Endothelial cell of umbilical vein (primary cell): ENCODE measurements around the gene CYP2F1. TPM values are rescaled to one million over a fixed set of nuclear protein-coding genes. Genes with fewer than 3 reads are reported as not detected.

Source experiments
- BruUV-seq: library from RNA; stranded (reverse); fragments of 400-500 nt; replicated peaks from 2 replicates; lab custom pipeline; 2021; lab: Mats Ljungman, UMichigan
- CTCF ChIA-PET: fragments of 300-600, 350-600 bp; sonication (Branson Sonifier 250); formaldehyde crosslinking; loops from one replicate; lab custom pipeline; 2021; ENCODE audit warnings: antibody characterized with exemption, inconsistent platforms; lab: Charles Lee
- POLR2A ChIA-PET: fragments of 300-600, 350-600 bp; sonication (Branson Sonifier 250); formaldehyde crosslinking; loops from one replicate; lab custom pipeline; 2021; ENCODE audit warnings: antibody characterized with exemption, inconsistent platforms; lab: Charles Lee
- DNase-seq: peaks from one replicate; pipeline ENCODE4 v3.0.0-alpha.2; 2011; ENCODE audit warnings: low read depth, low spot score
- FAIRE-seq: peaks from 2 replicates; lab custom pipeline; 2011; peaks lifted over from hg19 to GRCh38; lab: Jason Lieb, UNC
- H2AFZ ChIP-seq: 2 replicates; pipeline ENCODE4 v1.6.0; 2012; ENCODE audit warnings: low read depth, low read length, control low read depth, inconsistent platforms
- H3K27ac ChIP-seq: 2 replicates; pipeline ENCODE4 v1.5.1; 2011; ENCODE audit warnings: low read depth, mild to moderate bottlenecking, control low read depth, low read length, moderate library complexity; ENCODE audit not compliant: insufficient read depth
- H3K27me3 ChIP-seq, 2 experiments: 2 replicates each; pipeline versions ENCODE4 v1.6.0 to v1.6.1; 2011; ENCODE audit warnings: low read length in 2 of 2, mixed read lengths in 1 of 2; ENCODE audit not compliant: control insufficient read depth in 2 of 2, insufficient read depth in 2 of 2
- H3K36me3 ChIP-seq, 2 experiments: 2 replicates in 1 of 2; 3 replicates in 1 of 2; pipeline ENCODE4 v1.5.1; 2011; ENCODE audit warnings: low read length in 2 of 2, mild to moderate bottlenecking in 1 of 2, moderate library complexity in 1 of 2; ENCODE audit not compliant: control insufficient read depth in 2 of 2, insufficient read depth in 2 of 2; ENCODE audit errors: extremely low read depth in 1 of 2
- H3K4me1 ChIP-seq: 3 replicates; pipeline ENCODE4 v1.5.1; 2011; ENCODE audit warnings: mild to moderate bottlenecking, low read length; ENCODE audit not compliant: control insufficient read depth, insufficient read depth; ENCODE audit errors: extremely low read depth
- H3K4me2 ChIP-seq: 2 replicates; pipeline ENCODE4 v1.6.1; 2011; ENCODE audit warnings: low read length, control low read depth, mixed read lengths; ENCODE audit not compliant: insufficient read depth
- H3K4me3 ChIP-seq, 3 experiments: fragments of 200-600 bp in 1 of 3; sonication (generic), shearing (Covaris generic) in 1 of 3; replicated peaks in 1 of 3; 2 replicates each; pipeline ENCODE4 v1.5.1; 2011 to 2016; ENCODE audit warnings: control low read depth in 3 of 3, low read length in 3 of 3, mild to moderate bottlenecking in 2 of 3, inconsistent platforms in 1 of 3, low read depth in 1 of 3, moderate library complexity in 1 of 3; ENCODE audit not compliant: insufficient read depth in 1 of 3
- H3K79me2 ChIP-seq: 2 replicates; pipeline ENCODE4 v1.6.0; 2012; ENCODE audit warnings: low read length, inconsistent platforms; ENCODE audit not compliant: control insufficient read depth, insufficient read depth
- H3K9ac ChIP-seq: replicated peaks from 2 replicates; pipeline ENCODE3; 2011; ENCODE audit warnings: low read length, control low read depth; ENCODE audit not compliant: insufficient read depth; ENCODE audit errors: extremely low read depth
- H3K9me1 ChIP-seq: replicated peaks from 3 replicates; pipeline ENCODE4 v1.6.0; 2011; ENCODE audit warnings: mild to moderate bottlenecking, low read length; ENCODE audit not compliant: control insufficient read depth, insufficient read depth; ENCODE audit errors: extremely low read depth
- H3K9me3 ChIP-seq: replicated peaks from 2 replicates; pipeline ENCODE4 v1.5.1; 2012; ENCODE audit warnings: low read length, inconsistent platforms; ENCODE audit not compliant: control insufficient read depth, insufficient read depth
- H4K20me1 ChIP-seq: replicated peaks from 2 replicates; pipeline ENCODE3; 2011; ENCODE audit warnings: mild to moderate bottlenecking, low read length; ENCODE audit not compliant: control insufficient read depth, insufficient read depth; ENCODE audit errors: extremely low read depth
- EZH2 ChIP-seq: IDR thresholded peaks from 2 replicates; pipeline ENCODE4 v1.6.1; 2012; ENCODE audit warnings: borderline replicate concordance, low read depth, mild to moderate bottlenecking, moderate library complexity, low read length, inconsistent platforms; ENCODE audit not compliant: severe bottlenecking
- FOS ChIP-seq: IDR thresholded peaks from 2 replicates; pipeline ENCODE4 v1.6.1; 2011; ENCODE audit warnings: mild to moderate bottlenecking, low read length, moderate library complexity, borderline replicate concordance; ENCODE audit not compliant: insufficient read depth
- MYC ChIP-seq: IDR thresholded peaks from one replicate; pipeline ENCODE4 v1.6.1; 2011; ENCODE audit warnings: mild to moderate bottlenecking, low read depth, low read length
- POLR2AphosphoS5 ChIP-seq: IDR thresholded peaks from 2 replicates; pipeline ENCODE4 v1.6.1; 2012; ENCODE audit warnings: low read depth, mild to moderate bottlenecking, control low read depth, low read length, moderate library complexity; ENCODE audit not compliant: insufficient read depth
- dilution Hi-C: fragments of 300-500 bp; cut with MboI; formaldehyde crosslinking; loops from one replicate; pipeline ENCODE4 v1.15.0; 2019; ENCODE audit warnings: low sequenced_read_pairs; ENCODE audit not compliant: extremely low pct_ligation_motif_present
- intact Hi-C: fragments of 100-400 bp; cut with micrococcal nuclease; formaldehyde crosslinking; loops from one replicate; pipeline ENCODE4 v1.10.0; 2022
- polyA plus RNA-seq, 4 experiments: library from polyadenylated mRNA; depleted of rRNA in 3 of 4; stranded (reverse) in 3 of 4; unstranded in 1 of 4; fragments of >200 nt; gene quantifications; 2 replicates each; pipeline versions ENCODE4 v1.2.1 to v1.2.3, GENCODE V29; 2011 to 2012; ENCODE audit warnings: missing spikeins in 1 of 4
- total RNA-seq: library from RNA; stranded (reverse); gene quantifications from 2 replicates; pipeline ENCODE4 v1.2.3, GENCODE V29; 2021
- TF ChIP-seq, protein P1 (sequence below), 2 donors: IDR thresholded peaks; 1 replicate in 1 of 2; 2 replicates in 1 of 2; pipeline ENCODE4 v1.5.1; 2011; ENCODE audit warnings: low read length in 2 of 2, mild to moderate bottlenecking in 2 of 2, moderate library complexity in 2 of 2, control low read depth in 1 of 2, inconsistent platforms in 1 of 2, low read depth in 1 of 2; ENCODE audit not compliant: insufficient read depth in 1 of 2; ENCODE audit errors: extremely low read depth in 1 of 2
- TF ChIP-seq, protein P2 (sequence below): IDR thresholded peaks from 2 replicates; pipeline ENCODE4 v1.6.1; 2011; ENCODE audit not compliant: insufficient read depth, insufficient read length

CYP2F1 gene
- total and polyA plus RNA-seq, 2 donors (not counting 3 experiments of a cell fraction or from before 2014, with no cell fraction given): not detected

DNA sequence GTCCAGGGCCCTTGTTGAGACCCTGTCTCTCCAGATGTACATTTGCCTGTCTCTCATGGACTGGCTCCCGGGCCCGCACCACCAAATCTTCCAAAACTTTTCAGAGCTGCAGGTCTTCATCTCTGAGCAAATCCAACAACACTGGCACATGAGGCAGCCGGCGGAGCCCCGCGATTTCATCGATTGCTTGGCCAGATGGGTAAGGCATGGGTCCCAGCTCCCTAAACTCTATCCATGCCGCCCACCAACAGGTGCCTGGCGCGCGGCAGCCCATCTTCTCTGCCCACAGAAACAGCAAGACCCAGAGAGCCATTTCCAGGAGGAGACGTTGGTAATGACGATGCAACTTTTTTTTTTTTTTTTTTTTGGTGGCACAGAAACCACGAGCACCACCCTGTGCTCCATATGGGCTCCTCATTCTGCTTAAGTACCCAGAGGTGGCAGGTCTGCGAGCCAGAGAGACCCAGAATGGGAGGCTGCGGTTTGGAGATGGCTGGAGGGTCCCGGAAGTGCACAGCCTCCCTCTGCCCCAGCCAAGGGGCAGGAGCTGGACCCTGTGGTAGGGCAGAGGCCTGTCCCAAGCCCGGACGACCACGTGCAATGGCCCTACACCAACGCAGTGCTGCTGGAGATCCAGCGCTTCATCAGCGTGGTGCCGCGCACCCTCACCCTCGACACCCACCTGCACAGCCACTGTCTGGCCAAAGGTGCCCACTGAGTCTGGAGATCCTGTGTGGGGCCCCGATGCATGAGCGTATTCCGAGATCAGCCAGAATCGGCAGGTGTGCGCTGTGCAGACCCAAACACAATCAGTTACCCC, 22.6 kb downstream of the CYP2F1 start:
- H3K27ac ChIP-seq: no peak overlapping the region
- no peak overlapping the region for H3K4me3 ChIP-seq
- no peaks in the 10 kb centered on the region for H3K9me3 ChIP-seq
- DNase-seq: no peak
- intact Hi-C loops (no loop called here), dilution Hi-C loops (no loop called here)
- no peaks in the 10 kb centered on the region for H3K36me3 ChIP-seq
- H4K20me1 ChIP-seq: no peaks in the 10 kb centered on the region
- BruUV-seq: no TSS peak
- ChIA-PET CTCF (no interaction called here), POLR2A (no interaction called here)
- H3K9ac ChIP-seq: no peak overlapping the region
- no peak for FAIRE-seq
- H3K4me1 ChIP-seq: no peaks in the 10 kb centered on the region
- no peak overlapping the region for H3K4me2 ChIP-seq
- peaks cover 0 to 2% of the 10 kb centered on the region in 2 experiments for H3K27me3 ChIP-seq
- no peaks in the 10 kb centered on the region for H3K9me1 ChIP-seq
- H3K79me2 ChIP-seq: no peaks in the 10 kb centered on the region
- TF ChIP-seq MYC (no peak), FOS (no peak), POLR2AphosphoS5 (no peak), EZH2 (no peak)
- TF ChIP-seq, protein P1, sequence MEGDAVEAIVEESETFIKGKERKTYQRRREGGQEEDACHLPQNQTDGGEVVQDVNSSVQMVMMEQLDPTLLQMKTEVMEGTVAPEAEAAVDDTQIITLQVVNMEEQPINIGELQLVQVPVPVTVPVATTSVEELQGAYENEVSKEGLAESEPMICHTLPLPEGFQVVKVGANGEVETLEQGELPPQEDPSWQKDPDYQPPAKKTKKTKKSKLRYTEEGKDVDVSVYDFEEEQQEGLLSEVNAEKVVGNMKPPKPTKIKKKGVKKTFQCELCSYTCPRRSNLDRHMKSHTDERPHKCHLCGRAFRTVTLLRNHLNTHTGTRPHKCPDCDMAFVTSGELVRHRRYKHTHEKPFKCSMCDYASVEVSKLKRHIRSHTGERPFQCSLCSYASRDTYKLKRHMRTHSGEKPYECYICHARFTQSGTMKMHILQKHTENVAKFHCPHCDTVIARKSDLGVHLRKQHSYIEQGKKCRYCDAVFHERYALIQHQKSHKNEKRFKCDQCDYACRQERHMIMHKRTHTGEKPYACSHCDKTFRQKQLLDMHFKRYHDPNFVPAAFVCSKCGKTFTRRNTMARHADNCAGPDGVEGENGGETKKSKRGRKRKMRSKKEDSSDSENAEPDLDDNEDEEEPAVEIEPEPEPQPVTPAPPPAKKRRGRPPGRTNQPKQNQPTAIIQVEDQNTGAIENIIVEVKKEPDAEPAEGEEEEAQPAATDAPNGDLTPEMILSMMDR (IDR thresholded peaks at IDR 0.05; ENCODE audit: extremely low read depth in 1 of 2, insufficient read depth in 1 of 2, low read depth in 1 of 2, low read length in 2 of 2): no peak
- TF ChIP-seq, protein P2, sequence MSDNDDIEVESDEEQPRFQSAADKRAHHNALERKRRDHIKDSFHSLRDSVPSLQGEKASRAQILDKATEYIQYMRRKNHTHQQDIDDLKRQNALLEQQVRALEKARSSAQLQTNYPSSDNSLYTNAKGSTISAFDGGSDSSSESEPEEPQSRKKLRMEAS: no peak
- no peak overlapping the region for H2AFZ ChIP-seq
